Stimulated activated CD8-positive, alpha-beta memory T cell treated with anti-CD3 and anti-CD28 coated beads, Interleukin-2, amount 100 ng/mL, for 48 hours (primary cell): ENCODE results near the gene MBD5.

Experiments used
- DNase-seq, 2 donors: peaks; one replicate each; pipeline ENCODE4 v3.0.0-alpha.2; 2020; ENCODE audit warnings: low read depth in 2 of 2

MBD5 gene

DNA sequence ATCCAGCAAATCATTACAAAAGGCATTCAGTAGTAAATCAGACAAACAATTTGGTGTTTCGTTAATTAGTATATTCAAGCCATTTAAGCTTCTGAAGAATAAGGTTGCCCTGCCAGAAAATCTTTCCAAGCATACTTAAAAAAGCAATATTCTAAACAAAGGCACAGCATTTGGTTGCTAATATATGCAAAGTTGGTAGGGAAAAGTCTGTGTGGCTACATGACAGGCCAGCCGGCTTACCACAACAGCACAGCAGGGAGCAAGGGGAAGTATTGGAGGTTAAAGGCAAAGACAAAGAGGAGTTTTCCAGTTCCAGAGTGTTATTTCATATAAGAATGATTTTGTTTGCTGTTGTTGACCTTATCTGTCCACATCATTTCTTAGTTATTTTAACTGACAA is 282.3 kb downstream of the MBD5 start:
- DNase-seq = no peak

DNA sequence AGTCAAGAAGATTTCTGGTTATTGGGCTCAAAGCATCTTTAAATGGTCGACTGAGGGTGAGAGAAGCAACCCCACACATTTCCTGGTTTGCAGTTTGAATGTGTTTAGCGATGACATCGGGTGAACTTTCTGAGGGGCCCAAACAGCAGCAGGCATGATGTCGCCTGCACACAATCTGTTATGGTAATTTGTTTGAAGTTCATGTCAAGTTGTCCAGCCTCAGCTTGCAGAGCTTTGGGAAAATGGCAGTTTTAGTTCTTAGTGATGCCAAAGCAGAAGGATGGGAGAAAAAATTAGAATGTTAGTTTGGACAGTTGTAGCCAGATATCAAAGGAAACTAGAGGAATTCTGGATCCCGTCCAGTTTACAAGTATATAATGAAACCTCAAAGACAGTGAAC is 284.6 kb downstream of the MBD5 start:
- DNase-seq = no peak

DNA sequence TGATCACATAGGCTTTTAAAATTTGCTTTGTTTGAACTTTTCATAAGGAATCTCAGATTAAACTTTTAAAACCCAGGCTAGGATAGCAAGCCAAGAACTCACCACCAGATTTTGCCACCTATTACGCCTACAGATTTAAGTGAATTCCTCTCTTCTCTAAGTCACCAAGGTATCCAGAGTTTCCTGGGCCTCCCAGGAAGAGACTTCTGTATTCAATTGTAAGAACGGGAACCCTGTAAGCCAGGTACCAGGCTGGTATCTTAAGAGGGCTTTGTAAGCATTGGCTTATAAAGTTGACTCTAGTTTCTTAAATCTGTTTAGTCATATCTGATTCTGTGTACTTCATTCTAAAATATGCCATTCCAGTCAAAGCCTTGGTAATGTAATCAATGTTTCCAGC is 285.1 kb downstream of the MBD5 start:
- no peak for DNase-seq

DNA sequence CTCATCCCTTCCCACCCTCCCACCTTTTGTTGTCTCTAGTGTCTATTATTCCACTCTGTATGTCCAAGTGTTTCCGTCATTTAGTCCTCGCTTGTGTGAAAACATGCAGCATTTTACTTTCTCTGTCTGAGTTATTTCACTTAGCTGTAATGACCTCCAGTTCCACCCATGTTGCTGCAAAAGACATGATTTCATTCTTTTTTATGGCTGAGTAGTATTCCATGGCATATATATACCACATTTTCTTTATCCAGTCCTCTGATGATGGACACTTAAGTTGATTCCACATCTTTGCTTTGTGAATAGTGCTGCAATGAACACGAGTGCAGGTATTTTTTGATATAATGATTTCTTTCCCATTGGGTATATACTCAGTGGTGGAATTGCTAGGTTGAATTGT is 296.7 kb downstream of the MBD5 start:
- no peak for DNase-seq

DNA sequence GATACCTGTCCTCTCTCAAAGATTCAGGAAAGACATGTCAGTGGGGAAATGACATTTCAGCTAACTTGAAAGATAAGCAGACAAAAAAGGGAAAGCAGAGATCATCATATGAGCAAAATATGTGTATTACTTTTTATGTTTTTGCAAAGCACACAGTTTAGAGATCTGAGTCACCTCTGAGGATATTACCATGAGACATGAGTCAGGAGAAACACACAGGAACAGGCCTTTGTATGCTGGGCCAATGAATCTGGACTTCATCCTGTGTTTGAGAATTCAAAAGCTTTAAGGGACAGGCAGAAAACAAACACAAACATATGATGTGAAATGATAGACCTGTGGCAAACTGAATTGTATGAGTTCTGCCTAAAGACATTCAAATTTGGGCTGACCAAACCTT is 317.6 kb downstream of the MBD5 start:
- no peak for DNase-seq

DNA sequence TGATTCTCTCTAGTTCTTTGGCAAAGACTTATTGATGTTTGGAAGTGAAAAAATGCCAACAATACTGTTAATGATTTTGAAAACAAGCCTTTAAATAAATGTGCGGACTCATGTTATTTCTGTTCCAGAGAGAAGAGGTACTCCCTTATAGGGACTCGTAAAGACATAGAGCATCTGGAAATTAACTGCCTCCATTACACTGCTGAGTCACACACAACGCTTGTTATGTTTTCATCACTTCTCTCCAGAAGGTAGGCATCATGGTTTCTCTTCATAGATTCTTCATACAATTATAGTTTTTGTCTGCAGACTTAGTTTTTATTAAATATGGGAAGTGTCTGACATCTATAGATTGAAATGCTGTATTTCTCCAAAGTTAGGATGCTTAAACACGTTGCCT is 321.2 kb downstream of the MBD5 start:
- DNase-seq = no peak

DNA sequence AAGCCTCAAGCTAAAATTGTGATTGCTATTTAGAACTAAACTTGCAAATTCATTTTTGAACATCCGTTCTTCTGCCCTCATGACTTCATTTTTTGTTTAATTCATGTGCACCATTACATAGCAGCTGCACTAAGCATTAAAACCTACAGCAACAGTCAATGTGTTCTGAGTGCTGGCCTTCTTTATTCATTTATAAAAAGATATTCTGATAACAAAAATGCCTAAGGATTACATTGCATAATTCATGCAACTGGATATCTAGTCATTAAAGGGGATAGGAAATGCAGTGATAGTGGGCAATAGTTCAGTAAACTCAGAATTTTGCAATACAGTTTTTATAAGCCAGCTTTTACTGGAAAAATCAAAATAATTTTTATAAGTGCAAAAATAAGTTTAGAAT is 329.3 kb downstream of the MBD5 start:
- DNase-seq = no peak

DNA sequence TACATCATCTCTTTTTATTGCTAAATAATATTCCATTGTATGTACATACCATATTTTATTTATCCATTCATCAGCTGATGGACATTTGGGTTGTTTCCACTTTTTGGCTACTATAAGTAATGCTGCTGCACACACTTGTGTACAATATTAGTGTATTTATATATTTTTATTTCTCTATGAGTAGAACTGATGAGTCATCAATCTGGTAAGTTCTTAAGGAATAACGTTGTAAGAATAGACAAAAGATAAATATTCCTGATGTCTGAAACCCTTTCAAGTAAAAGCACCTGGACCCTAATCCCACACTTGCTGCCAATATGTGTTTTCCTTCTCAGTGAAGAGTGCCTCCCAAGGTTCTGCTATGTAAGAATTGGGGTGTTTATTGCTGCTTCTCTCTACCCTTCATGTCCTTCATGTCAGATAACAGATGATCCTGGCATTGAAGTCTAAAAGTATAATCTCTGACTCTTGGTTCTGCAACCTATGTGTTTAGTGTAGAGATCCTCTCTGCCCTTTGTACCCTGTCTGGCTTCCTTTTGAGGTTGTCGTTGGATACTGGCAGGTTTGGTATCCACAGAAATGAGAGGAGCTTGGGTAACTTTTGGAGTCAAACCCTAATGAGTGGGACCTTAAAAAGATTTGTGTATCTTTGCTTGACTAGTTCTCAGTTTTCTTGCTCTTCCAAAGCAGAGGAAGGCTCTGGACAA is 330.7 kb downstream of the MBD5 start:
- DNase-seq = no peak

DNA sequence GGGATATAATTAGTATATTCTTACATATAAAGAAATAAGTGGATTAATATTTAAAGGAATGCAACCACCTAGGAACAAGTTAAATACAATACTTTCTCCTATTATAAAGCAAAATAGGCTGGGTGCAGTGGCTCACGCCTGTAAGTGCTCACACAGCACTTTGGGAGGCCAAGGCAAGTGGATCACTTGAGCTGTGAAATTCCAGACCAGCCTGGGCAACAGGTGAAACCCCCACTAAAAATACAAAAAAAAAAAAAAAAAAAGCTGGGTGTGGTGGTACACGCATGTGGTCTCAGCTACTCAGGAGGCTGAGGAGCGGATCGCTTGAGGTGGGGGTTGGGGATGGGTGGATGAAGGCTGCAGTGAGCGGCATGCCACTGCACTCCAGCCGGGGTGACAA is 337.5 kb downstream of the MBD5 start:
- DNase-seq = no peak

DNA sequence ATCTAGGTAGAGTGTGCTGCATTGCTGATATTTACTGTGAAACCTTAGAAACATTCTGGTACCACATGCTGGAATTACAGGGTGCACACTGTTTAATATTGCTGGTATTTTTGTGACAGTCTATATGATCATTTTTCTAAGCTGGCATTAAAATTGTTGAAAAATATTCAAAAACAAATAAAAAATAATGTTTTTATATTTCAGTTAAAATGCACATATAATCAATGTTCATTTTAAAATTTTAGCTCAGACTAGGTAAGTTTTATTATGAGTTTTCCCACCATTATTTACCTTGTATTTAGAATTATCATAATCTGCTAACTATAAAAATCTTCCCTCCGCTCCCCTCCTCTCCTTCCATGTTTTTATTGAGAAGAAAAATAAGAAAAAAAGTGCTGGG is 339.8 kb downstream of the MBD5 start:
- no peak for DNase-seq

DNA sequence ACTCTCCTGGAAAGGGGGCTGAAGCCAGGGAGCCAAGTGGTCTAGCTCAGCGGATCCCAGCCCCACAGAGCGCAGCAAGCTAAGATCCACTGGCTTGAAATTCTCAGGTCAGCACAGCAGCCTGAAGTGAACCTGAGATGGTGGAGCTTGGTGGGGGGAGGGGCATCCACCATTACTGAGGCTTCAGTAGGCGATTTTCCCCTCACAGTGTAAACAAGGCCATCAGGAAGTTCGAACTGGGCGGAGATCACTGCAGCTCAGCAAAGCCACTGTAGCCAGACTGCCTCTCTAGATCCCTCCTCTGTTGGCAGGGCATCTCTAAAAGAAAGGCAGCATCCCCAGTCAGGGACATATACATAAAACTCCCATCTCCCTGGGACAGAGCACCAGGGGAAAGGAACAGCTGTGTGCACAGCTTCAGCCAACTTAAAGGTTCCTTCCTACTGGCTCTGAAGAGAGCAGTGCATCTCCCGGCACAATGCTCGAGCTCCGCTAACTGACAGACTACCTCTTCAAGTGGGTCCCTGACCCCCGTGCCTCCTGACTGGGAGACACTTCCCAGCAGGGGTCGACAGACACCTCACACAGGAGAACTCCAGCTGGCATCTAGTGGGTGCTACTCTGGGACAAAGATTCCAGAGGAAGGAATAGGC is 341.4 kb downstream of the MBD5 start:
- DNase-seq = no peak

DNA sequence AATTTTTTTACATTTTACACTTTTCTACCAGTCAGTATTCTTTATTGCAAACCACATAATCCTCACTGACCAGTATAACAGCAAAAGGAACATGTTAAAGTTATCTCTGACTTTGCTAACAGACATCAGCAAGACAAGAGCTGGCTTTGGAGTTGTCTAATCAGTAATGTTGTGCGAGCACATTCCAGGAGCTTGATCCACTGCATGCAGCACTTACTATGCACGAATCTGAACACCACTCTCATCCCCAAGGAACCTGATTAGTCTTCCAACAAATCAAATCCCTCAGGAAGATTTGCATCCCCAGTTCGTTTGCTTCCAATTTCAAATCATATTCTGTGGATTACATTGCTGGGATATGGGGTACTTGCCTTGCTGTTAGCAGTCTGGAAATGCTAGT is 354.3 kb downstream of the MBD5 start:
- no peak for DNase-seq

DNA sequence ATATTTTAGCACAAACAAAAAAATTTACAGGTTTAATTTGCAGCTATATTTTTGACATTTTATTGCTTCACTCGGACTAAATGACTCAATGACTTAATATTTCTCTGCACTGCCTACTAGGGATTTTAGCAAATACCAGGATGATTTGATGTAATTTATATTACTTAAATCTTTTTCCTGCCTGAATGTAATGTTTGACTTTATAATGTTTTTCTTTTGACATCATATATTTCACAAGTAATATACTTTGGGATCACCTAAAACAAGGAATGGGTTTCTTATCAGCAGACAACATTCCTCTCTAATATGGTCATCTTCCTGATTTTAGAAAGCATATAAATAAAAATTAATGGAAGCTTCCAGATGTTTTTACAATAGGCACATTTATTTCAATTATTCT is 370.4 kb downstream of the MBD5 start:
- no peak for DNase-seq

DNA sequence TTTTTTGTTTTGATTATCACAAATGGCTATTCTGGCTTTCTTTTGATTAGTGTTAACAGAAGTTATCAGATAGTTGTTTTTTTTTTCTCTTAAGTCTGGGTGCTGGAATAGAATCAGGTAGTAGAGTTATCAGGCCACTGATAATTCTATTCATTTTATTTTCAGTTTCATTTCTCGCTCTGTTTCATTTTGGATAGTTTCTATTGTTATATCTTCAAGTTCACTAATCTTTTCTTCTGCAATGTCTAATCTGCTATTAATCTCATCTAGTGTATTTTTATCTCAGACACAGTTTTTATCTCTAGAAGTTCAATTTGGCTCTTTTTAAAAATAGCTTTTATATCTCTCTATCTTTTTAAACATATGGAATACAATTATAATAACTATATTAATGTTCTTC is 381.9 kb downstream of the MBD5 start:
- no peak for DNase-seq

DNA sequence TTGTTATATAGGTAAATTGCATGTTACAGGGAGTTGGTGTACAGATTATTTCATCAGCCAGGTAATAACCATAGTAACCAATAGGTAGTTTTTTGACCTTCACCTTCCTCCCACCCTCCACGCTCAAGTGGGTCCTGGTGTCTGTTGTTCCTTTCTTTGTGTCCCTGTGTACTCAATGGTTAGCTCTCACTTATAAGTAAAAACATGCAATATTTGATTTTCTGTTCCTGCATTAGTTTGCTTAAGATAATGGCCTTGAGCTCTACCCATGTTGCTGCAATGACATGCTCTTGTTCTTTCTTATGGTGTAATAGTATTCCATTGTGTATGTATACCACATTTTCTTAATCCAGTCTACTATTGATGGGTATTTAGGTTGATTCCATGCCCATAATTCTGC is 390.0 kb downstream of the MBD5 start:
- DNase-seq = no peak

DNA sequence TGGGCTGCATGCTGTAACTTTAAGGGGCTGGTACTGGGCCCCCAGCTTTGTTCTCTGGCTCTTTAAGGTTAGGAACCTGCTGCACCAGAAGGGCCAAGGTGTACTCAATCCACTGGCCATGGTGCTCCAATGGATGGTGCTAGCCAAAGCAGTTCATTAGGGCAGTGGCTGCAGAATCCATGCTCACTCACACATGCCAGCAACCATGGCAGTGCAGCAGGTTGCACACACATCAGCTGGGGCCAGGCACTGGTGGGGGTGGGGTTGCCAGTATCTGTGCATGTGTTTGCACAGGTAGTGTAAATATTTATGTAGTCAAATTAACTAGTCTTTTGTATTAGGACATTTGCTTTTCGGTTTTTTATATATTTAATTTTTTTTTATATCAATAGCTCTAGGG is 395.4 kb downstream of the MBD5 start:
- no peak for DNase-seq

DNA sequence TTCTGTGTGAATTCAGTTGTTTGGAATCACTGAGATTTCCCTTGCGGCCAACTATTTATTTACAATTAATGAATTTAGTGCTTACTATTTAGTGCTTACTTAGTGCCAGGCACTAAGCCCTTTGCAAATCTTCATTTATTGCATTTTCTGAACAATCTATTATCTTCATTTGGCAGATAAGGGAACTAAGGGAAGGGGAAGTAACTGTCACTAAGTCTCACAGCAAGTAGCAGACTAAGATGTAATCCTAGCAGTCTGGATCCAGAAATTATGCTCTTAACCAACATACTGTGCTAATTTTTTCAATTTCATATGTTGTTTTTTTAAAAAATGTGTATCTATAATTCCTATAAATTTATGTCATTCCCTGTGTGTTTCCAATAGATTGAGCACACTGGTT is 409.2 kb downstream of the MBD5 start:
- DNase-seq = no peak

DNA sequence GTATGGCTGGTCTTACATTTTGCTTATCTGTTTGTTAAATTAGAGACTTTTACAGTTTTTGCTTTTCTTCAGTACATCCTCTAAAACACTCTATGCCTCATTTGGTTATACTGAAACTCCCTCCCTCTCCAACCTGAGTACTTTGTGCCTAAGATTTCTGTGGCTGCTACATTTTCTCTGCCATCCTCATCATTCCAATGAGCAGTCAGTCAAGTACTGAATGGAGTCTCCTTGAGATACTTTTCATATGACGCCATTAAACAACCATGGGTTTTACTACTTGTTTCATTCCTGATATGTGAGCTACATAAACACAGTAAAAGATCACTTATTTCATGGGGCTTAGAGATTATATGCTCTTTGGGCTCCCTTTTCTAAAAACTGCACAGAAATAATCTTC is 427.0 kb downstream of the MBD5 start:
- DNase-seq = no peak

DNA sequence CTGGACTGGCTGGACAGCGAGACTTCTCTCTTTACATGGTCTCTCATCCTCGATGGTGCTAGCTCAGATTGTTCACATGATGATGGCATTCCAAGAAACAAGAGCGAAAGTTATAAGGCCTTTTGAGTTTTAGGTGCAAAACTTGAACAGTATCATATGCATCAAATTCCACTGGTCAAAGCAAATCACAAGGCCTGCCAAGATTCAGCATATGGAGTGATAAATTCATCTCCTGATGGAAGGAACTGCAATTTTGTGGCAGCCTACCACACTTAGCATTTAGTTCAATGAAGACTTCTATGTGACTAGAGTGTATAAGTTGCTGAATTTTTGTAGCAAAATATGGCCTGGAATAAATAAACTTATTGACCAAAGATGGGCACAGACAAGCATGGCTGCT is 429.6 kb downstream of the MBD5 start:
- no peak for DNase-seq

DNA sequence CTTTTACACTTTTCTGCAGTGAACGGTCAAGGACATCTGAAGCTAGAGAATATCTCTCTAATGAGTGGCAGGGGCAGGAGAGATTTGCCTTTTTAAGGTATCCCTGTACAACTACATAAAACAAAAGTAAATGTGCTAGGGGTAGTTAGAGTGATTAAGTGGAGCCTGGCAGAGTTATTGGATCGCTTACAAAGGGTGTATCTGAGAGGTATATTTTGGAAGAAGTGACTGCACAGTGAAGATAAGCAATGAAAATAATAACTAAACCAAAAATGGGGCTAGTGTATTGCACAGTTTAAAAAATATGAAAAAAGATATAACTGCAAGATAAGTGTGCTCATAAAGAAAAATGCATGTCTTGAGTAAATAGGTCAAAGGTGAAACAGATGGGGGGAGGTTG is 430.2 kb downstream of the MBD5 start:
- DNase-seq = no peak

DNA sequence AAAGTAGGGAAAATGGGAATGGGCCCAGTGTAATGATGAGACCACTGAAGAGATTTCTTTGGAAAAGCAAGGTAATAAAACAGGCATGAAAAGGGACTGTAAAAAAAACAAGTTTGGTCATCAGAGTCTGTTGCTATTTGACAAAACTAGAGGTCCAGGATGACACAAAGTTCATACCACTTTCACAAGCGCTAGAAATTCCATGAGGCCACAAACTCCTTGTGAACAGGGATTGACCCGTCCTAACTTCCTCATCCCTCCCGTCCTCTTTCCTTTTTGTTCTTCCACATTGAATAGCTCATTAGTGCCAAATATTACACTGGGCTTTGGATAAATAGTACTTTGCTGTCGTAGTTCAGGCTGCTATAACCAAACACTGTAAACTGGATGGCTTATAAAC is 434.9 kb downstream of the MBD5 start:
- DNase-seq = no peak

DNA sequence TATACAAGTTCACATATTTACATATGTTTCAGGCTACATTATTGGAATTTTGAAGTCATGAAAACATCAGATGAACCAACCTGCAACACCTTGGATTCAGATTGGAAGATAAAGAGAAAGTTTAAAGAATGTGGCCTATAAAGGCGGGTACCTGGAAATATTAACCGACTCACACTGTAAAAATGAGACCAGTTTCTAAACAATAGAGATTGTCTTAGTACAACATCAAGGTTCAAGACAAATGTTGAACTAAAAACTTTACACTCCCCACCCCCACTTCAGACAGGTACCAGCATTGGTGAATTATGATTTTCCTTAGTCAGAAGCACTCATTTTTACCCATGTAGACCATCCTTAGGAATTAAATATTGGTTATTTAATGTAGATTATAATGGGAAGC is 437.3 kb downstream of the MBD5 start:
- no peak for DNase-seq

DNA sequence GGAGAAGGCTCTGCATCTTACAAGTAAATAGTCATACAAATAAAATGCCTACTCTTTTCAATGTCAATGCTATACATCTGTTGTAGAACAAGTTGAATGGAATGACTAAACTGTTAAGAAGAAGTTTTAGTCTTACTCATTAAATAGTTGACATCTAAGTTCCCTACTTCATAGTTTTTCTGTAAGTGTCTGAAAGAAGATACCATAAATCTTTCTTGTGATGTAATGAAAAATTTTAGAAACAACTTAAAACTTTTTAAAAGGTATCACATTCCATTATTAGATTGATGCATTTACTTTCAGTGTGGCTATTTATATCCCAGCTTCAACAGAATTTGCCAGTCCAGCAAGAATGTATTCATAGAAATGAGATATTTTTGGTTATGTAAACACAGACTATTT is 438.5 kb downstream of the MBD5 start:
- DNase-seq = no peak

DNA sequence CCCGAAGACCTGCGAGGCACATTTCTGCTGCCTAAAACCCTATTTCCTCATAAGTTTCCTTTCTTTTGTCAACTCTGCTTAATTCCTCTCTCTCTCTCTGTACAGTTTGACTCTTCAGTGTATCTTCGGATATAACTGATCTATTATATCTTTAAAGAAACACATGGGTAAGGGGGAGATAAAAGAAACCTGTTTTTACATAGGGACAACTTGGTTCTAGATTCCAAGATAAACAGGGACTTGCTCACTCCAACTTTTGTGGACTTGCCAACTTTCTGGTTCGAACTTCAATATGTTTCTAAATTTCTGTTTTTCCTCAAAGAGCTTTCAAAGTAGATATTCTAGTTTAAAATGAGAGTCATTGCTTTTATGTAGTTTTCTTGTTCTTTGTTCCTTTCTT is 441.0 kb downstream of the MBD5 start:
- no peak for DNase-seq
